SK-N-SH (cell line): ENCODE results near the gene TBPL2. TPM values are rescaled to one million over a fixed set of nuclear protein-coding genes. Genes with fewer than 3 reads are reported as not detected.

Source experiments
- CTCF ChIA-PET: fragments of 300-600, 350-600 bp; formaldehyde crosslinking; extraction: SDS; loops from one replicate; lab custom pipeline; 2021; lab: Yijun Ruan, JAX
- POLR2A ChIA-PET: fragments of 350-600 bp; sonication (Branson Sonifier 250); formaldehyde crosslinking; extraction: SDS; loops from one replicate; lab custom pipeline; 2020; ENCODE audit warnings: antibody characterized with exemption, inconsistent platforms; lab: Yijun Ruan, JAX
- DNase-seq: peaks from one replicate; pipeline ENCODE4 v3.0.0; 2012
- H2AFZ ChIP-seq: fragments of 200-600 bp; sonication (generic); 2 replicates; pipeline ENCODE4 v1.8.1; 2016; ENCODE audit warnings: antibody characterized with exemption, mild to moderate bottlenecking, low read depth
- H3F3A ChIP-seq: fragments of 200-600 bp; sonication (generic); replicated peaks from 2 replicates; pipeline ENCODE3; 2016; ENCODE audit warnings: antibody characterized with exemption, mild to moderate bottlenecking; ENCODE audit not compliant: insufficient read depth
- H3K27ac ChIP-seq, 2 experiments: fragments of 200-500 bp in 1 of 2; fragments of 200-600 bp in 1 of 2; sonication (Bioruptor generic) in 1 of 2; sonication (generic), shearing (Covaris generic) in 1 of 2; 2 replicates each; pipeline versions ENCODE4 v1.5.1 to v1.6.1; 2014 to 2016; ENCODE audit warnings: low read depth in 2 of 2, inconsistent platforms in 1 of 2, low read length in 1 of 2, mild to moderate bottlenecking in 1 of 2, mixed read lengths in 1 of 2
- H3K27me3 ChIP-seq: fragments of 200-600 bp; sonication (generic), shearing (Covaris generic); 2 replicates; pipeline ENCODE4 v1.6.1; 2016; ENCODE audit warnings: mixed run types; ENCODE audit not compliant: insufficient read depth
- H3K36me3 ChIP-seq, 2 experiments: fragments of 200-500 bp in 1 of 2; fragments of 200-600 bp in 1 of 2; sonication (Bioruptor generic) in 1 of 2; sonication (generic) in 1 of 2; replicated peaks in 1 of 2; 2 replicates each; pipeline versions ENCODE3 to v1.5.1; 2014 to 2016; ENCODE audit warnings: low read length in 1 of 2, mild to moderate bottlenecking in 1 of 2; ENCODE audit not compliant: insufficient read depth in 2 of 2, control insufficient read depth in 1 of 2
- H3K4me1 ChIP-seq, 2 experiments: fragments of 200-500 bp in 1 of 2; fragments of 200-600 bp in 1 of 2; sonication (Bioruptor generic) in 1 of 2; sonication (generic), shearing (Covaris generic) in 1 of 2; 2 replicates each; pipeline versions ENCODE4 v1.5.1 to v1.6.1; 2014 to 2016; ENCODE audit warnings: low read depth in 1 of 2, low read length in 1 of 2, mixed run types in 1 of 2; ENCODE audit not compliant: insufficient read depth in 2 of 2, control insufficient read depth in 1 of 2
- H3K4me2 ChIP-seq: fragments of 200-600 bp; sonication (generic), shearing (Covaris generic); 2 replicates; pipeline ENCODE4 v1.6.1; 2017; ENCODE audit warnings: mixed run types
- H3K4me3 ChIP-seq, 2 experiments: fragments of 200-500 bp in 1 of 2; fragments of 200-600 bp in 1 of 2; sonication (Bioruptor generic) in 1 of 2; sonication (generic), shearing (Covaris generic) in 1 of 2; 2 replicates each; pipeline versions ENCODE4 v1.5.1 to v1.8.1; 2014 to 2016; ENCODE audit warnings: low read depth in 2 of 2, inconsistent platforms in 1 of 2, low read length in 1 of 2, mild to moderate bottlenecking in 1 of 2, mixed read lengths in 1 of 2, moderate library complexity in 1 of 2
- H3K79me2 ChIP-seq: fragments of 200-600 bp; sonication (generic); 2 replicates; pipeline ENCODE4 v1.8.1; 2017; ENCODE audit warnings: mild to moderate bottlenecking; ENCODE audit not compliant: insufficient read depth
- H3K9ac ChIP-seq: fragments of 200-600 bp; sonication (generic); 2 replicates; pipeline ENCODE4 v1.6.1; 2017; ENCODE audit warnings: mixed run types
- H3K9me2 ChIP-seq: fragments of 200-600 bp; sonication (generic); 2 replicates; pipeline ENCODE4 v1.6.1; 2017; ENCODE audit warnings: mixed run types
- H3K9me3 ChIP-seq: fragments of 200-600 bp; sonication (generic); 2 replicates; pipeline ENCODE4 v1.6.1; 2017; ENCODE audit warnings: mixed run types, mild to moderate bottlenecking, moderate library complexity
- H4K20me1 ChIP-seq: fragments of 200-600 bp; sonication (generic); 2 replicates; pipeline ENCODE4 v1.6.1; 2017; ENCODE audit warnings: mild to moderate bottlenecking, mixed run types; ENCODE audit not compliant: insufficient read depth
- CHD2 ChIP-seq: fragments of 150-350 bp; IDR thresholded peaks from 2 replicates; pipeline ENCODE4 v1.6.1; 2018; ENCODE audit warnings: low read length; ENCODE audit not compliant: partially characterized antibody
- CTCF ChIP-seq: fragments of 200-600 bp; sonication (generic); IDR thresholded peaks from 2 replicates; pipeline ENCODE4 v1.6.1; 2017; ENCODE audit warnings: antibody characterized with exemption, mild to moderate bottlenecking, moderate library complexity
- FOSL2 ChIP-seq: IDR thresholded peaks from 2 replicates; pipeline ENCODE4 v1.4.0; 2012; ENCODE audit warnings: low read depth, mild to moderate bottlenecking, moderate library complexity, borderline replicate concordance
- FOXM1 ChIP-seq: IDR thresholded peaks from 2 replicates; pipeline ENCODE4 v1.4.0; 2012; ENCODE audit warnings: low read depth, mild to moderate bottlenecking
- GABPA ChIP-seq: IDR thresholded peaks from 2 replicates; pipeline ENCODE4 v1.4.0; 2012; ENCODE audit warnings: low read depth, mild to moderate bottlenecking
- IRF3 ChIP-seq: fragments of 150-350 bp; IDR thresholded peaks from 2 replicates; pipeline ENCODE4 v1.6.1; 2016; ENCODE audit warnings: mild to moderate bottlenecking, low read depth, low read length
- JUND ChIP-seq: IDR thresholded peaks from 2 replicates; pipeline ENCODE4 v1.4.0; 2012
- MEF2A ChIP-seq: IDR thresholded peaks from 2 replicates; pipeline ENCODE4 v1.4.0; 2012; ENCODE audit warnings: low read depth, borderline replicate concordance
- NFIC ChIP-seq: IDR thresholded peaks from 2 replicates; pipeline ENCODE4 v1.4.0; 2012; ENCODE audit warnings: borderline replicate concordance
- PBX3 ChIP-seq: IDR thresholded peaks from 2 replicates; pipeline ENCODE4; 2012
- POLR2AphosphoS5 ChIP-seq: IDR thresholded peaks from 2 replicates; pipeline ENCODE4 v1.6.1; 2012; ENCODE audit warnings: low read depth, low read length
- RFX5 ChIP-seq: IDR thresholded peaks from 2 replicates; pipeline ENCODE4 v1.6.1; 2012; ENCODE audit warnings: mild to moderate bottlenecking, improper control_type of control experiment, low read length
- RXRA ChIP-seq: IDR thresholded peaks from 2 replicates; pipeline ENCODE4 v1.4.0; 2012; ENCODE audit warnings: low read depth, mild to moderate bottlenecking, borderline replicate concordance
- SMC3 ChIP-seq: IDR thresholded peaks from 2 replicates; pipeline ENCODE4 v1.6.1; 2012; ENCODE audit warnings: low read depth, low read length, improper control_type of control experiment
- TEAD4 ChIP-seq: IDR thresholded peaks from 2 replicates; pipeline ENCODE4 v1.4.0; 2012; ENCODE audit warnings: mild to moderate bottlenecking, borderline replicate concordance; ENCODE audit not compliant: insufficient read depth
- USF1 ChIP-seq: IDR thresholded peaks from 2 replicates; pipeline ENCODE4 v1.4.0; 2012; ENCODE audit warnings: low read depth, borderline replicate concordance
- USF2 ChIP-seq: fragments of 150-350 bp; IDR thresholded peaks from 2 replicates; pipeline ENCODE4 v1.6.1; 2017; ENCODE audit warnings: antibody characterized with exemption, low read length, low read depth, borderline replicate concordance
- WGBS: methylation state at CpG from one replicate; pipeline ENCODE4 v1.1.6; 2017; ENCODE audit warnings: low lambda C conversion rate; 5-methylcytosine and 5-hydroxymethylcytosine counted together
- polyA plus RNA-seq, 3 experiments: library from polyadenylated mRNA; depleted of rRNA; stranded (reverse); fragments of >200 nt; gene quantifications; 2 replicates each; pipeline ENCODE4 v1.2.3, GENCODE V29; 2012

TBPL2 gene
- polyA plus RNA-seq, 1 of the 3 experiments (the other 2 are of a cell fraction), result not detected

GRCh38 chr14:55370883-55371455, 69.4 kb downstream of the TBPL2 start:
- ChIA-PET POLR2A (no interaction called here), CTCF (interaction anchor here (1.4 to 1.5 kb wide), 2 partner anchors 17 to 56 kb away, joined by 4 read pairs; no protein-coding TSS in a partner anchor)
- no peak overlapping the region for H3K9ac ChIP-seq
- H3F3A ChIP-seq, result peaks cover 8% of the 10 kb centered on the region
- DNase-seq, result no peak
- no peaks in the 10 kb centered on the region for H3K9me2 ChIP-seq
- H2AFZ ChIP-seq, result no peak overlapping the region
- H3K4me2 ChIP-seq, result no peak overlapping the region
- WGBS, result 88% methylated on average over 11 of the region's 11 CpGs
- no peaks in the 10 kb centered on the region for H3K27me3 ChIP-seq
- no peaks in the 10 kb centered on the region for H3K79me2 ChIP-seq
- H4K20me1 ChIP-seq, result no peaks in the 10 kb centered on the region
- TF ChIP-seq SMC3 (no peak), POLR2AphosphoS5 (no peak), JUND (no peak), PBX3 (no peak), CHD2 (no peak), GABPA (no peak), MEF2A (no peak), RFX5 (no peak), FOXM1 (no peak), RXRA (no peak), NFIC (no peak)
- no peaks in the 10 kb centered on the region for H3K9me3 ChIP-seq
- peaks cover 12 to 16% of the 10 kb centered on the region in 2 experiments for H3K36me3 ChIP-seq
- no peak overlapping the region for H3K4me3 ChIP-seq
- no peaks in the 10 kb centered on the region for H3K4me1 ChIP-seq
- no peak overlapping the region for H3K27ac ChIP-seq

- H3K9ac ChIP-seq, result no peak overlapping the region
- no peaks in the 10 kb centered on the region for H4K20me1 ChIP-seq
- H3F3A ChIP-seq, result peaks cover 11% of the 10 kb centered on the region
- H3K27ac ChIP-seq, result peak overlapping the region; percentile 20 to 24; a peak in 3 of 4 replicates
- CTCF ChIA-PET, result interaction anchor here (1.9 to 2.7 kb wide), 2 partner anchors 11 to 96 kb away, joined by 5 to 15 read pairs; partner anchors contain the start of gene FBXO34
- no peak overlapping the region for H2AFZ ChIP-seq
- H3K9me2 ChIP-seq, result no peaks in the 10 kb centered on the region
- POLR2A ChIA-PET, result no interaction called here
- no peak overlapping the region for H3K4me2 ChIP-seq
- H3K9me3 ChIP-seq, result no peaks in the 10 kb centered on the region
- DNase-seq, result no peak
- peaks cover 12 to 18% of the 10 kb centered on the region in 2 experiments for H3K36me3 ChIP-seq
- TF ChIP-seq TEAD4, result no peak
- no peak for TF ChIP-seq CTCF
- TF ChIP-seq IRF3, result no peak
- TF ChIP-seq FOSL2, result 0 out of 2 replicates have a peak, but pooled peaks have one; percentile 13
- TF ChIP-seq PBX3, result 0 out of 2 replicates have a peak, but pooled peaks have one; percentile 7
- TF ChIP-seq USF2, result no peak
- TF ChIP-seq USF1, result no peak
- H3K4me3 ChIP-seq, result no peak overlapping the region
- WGBS, result 39% methylated on average over 3 of the region's 3 CpGs
- H3K4me1 ChIP-seq, result no peaks in the 10 kb centered on the region; a peak in 1 of 4 replicates
- no peaks in the 10 kb centered on the region for H3K79me2 ChIP-seq
- no peaks in the 10 kb centered on the region for H3K27me3 ChIP-seq
These were observed 74.1 kb downstream of the TBPL2 start for GRCh38 chr14:55366271-55366670.
